ENCODE data around the gene LSM12.

The LSM12 gene

GRCh38 chr17:43987131-43988021 is 79.1 kb downstream of the LSM12 start:
- DNase-seq (ENCODE audit: low read depth in 2 of 2): no peak

- no peak for DNase-seq (ENCODE audit: low read depth in 2 of 2)
Measured at GRCh38 chr17:43986225-43986981, 80.1 kb downstream of the LSM12 start.

- DNase-seq (ENCODE audit: low read depth in 2 of 2): no peak
Measured at GRCh38 chr17:43984521-43984920, 82.0 kb downstream of the LSM12 start.
